Measurements from ENCODE around the gene IMMP2L. TPM values are rescaled to one million over a fixed set of nuclear protein-coding genes. Genes with fewer than 3 reads are reported as not detected.

IMMP2L gene
- polyA plus RNA-seq, 2 of the 4 experiments (the other 2 are of a cell fraction), result 16.1 to 23.8 TPM

- TF ChIP-seq SREBF2 (IDR thresholded peaks at IDR 0.05) (no peak), MYC (IDR thresholded peaks at IDR 0.05; ENCODE audit: borderline replicate concordance, low read length) (no peak)
Measured at GRCh38 chr7:111086532-111086931, 475.8 kb downstream of the IMMP2L start (continued).

- no peak for TF ChIP-seq GATA3 (IDR thresholded peaks at IDR 0.05; ENCODE audit: borderline replicate concordance)
- FAIRE-seq (no peak), DNase-seq (ENCODE audit: low read depth in 1 of 2, low spot score in 1 of 2) (no peak), ATAC-seq (no peak)
- POLR2A ChIA-PET, result no interaction called here
- Histone ChIP-seq H3K9me3 (no peaks in the 10 kb centered on the region), H3K27ac (no peak overlapping the region), H3K4me3 (no peak overlapping the region), H3K4me1 (no peaks in the 10 kb centered on the region), H3K4me2 (no peak overlapping the region)
- CTCF ChIA-PET, result interaction anchor here (0.6 to 1.6 kb wide), 2 partner anchors 13 to 641 kb away, joined by 3 to 4 read pairs; no protein-coding TSS in a partner anchor
- 81% methylated on average over 3 of the region's 3 CpGs for WGBS (ENCODE audit: missing lambda C conversion rate)
Measured at GRCh38 chr7:111085356-111085755, 476.9 kb downstream of the IMMP2L start.

GRCh38 chr7:111083413-111083812 lies 478.9 kb downstream of the IMMP2L start:
- ATAC-seq (no peak), FAIRE-seq (no peak), DNase-seq (ENCODE audit: low read depth in 1 of 2, low spot score in 1 of 2) (no peak)
- TF ChIP-seq REST (IDR thresholded peaks at IDR 0.05) (no peak), ELK1 (IDR thresholded peaks at IDR 0.05; ENCODE audit: low read depth, low read length) (no peak), RFX5 (IDR thresholded peaks at IDR 0.05) (no peak), FOSL2 (IDR thresholded peaks at IDR 0.05) (no peak), FOSL2 (CRISPR knock-in tag; IDR thresholded peaks at IDR 0.05) (no peak), NPAS2 (CRISPR knock-in tag; IDR thresholded peaks at IDR 0.05; ENCODE audit: borderline replicate concordance) (no peak), HEYL (CRISPR knock-in tag; IDR thresholded peaks at IDR 0.05) (no peak), PBX3 (IDR thresholded peaks at IDR 0.05) (no peak), BCL3 (IDR thresholded peaks at IDR 0.05) (no peak), TFCP2L1 (CRISPR knock-in tag; IDR thresholded peaks at IDR 0.05) (no peak), RNF2 (IDR thresholded peaks at IDR 0.05; ENCODE audit: borderline replicate concordance, low read depth) (no peak), FOSB (CRISPR knock-in tag; IDR thresholded peaks at IDR 0.05) (no peak)
- CTCF ChIA-PET, result no interaction called here
- H3K9me3 ChIP-seq, result no peaks in the 10 kb centered on the region
- 71% methylated on average over 5 of the region's 5 CpGs for WGBS (ENCODE audit: missing lambda C conversion rate)
- H3K4me3 ChIP-seq, result no peak overlapping the region
- POLR2A ChIA-PET, result no interaction called here
- H3K4me1 ChIP-seq, result no peaks in the 10 kb centered on the region
- H3K27ac ChIP-seq, result no peak overlapping the region
- no peak overlapping the region for H3K4me2 ChIP-seq

GRCh38 chr7:111082351-111082750 lies 479.9 kb downstream of the IMMP2L start:
- ChIA-PET POLR2A (no interaction called here), CTCF (no interaction called here)
- DNase-seq (ENCODE audit: low read depth in 1 of 2, low spot score in 1 of 2) (no peak), FAIRE-seq (no peak), ATAC-seq (no peak)
- no peak overlapping the region for H3K27ac ChIP-seq
- H3K4me2 ChIP-seq, result no peak overlapping the region
- H3K4me1 ChIP-seq, result no peaks in the 10 kb centered on the region
- no peak overlapping the region for H3K4me3 ChIP-seq
- no peaks in the 10 kb centered on the region for H3K9me3 ChIP-seq
- WGBS (ENCODE audit: missing lambda C conversion rate), result 55% methylated on average over 4 of the region's 4 CpGs
- TF ChIP-seq CTCF (IDR thresholded peaks at IDR 0.05) (no peak), BCL3 (IDR thresholded peaks at IDR 0.05) (no peak), FOSL2 (IDR thresholded peaks at IDR 0.05) (no peak), FOSL2 (CRISPR knock-in tag; IDR thresholded peaks at IDR 0.05) (no peak), ATOH8 (CRISPR knock-in tag; IDR thresholded peaks at IDR 0.05; ENCODE audit: low read depth) (no peak), ZSCAN20 (CRISPR knock-in tag; IDR thresholded peaks at IDR 0.05) (no peak), RCOR1 (IDR thresholded peaks at IDR 0.05; ENCODE audit: low read depth, low read length) (no peak), CHD2 (IDR thresholded peaks at IDR 0.05; ENCODE audit: low read length, partially characterized antibody) (no peak), MAFK (IDR thresholded peaks at IDR 0.05; ENCODE audit: partially characterized antibody) (no peak)

Measured in A549 (cell line).